Psoas muscle (tissue), 8 donors: ENCODE data around the gene ODAD2. TPM values are rescaled to one million over a fixed set of nuclear protein-coding genes. Genes with fewer than 3 reads are reported as not detected.

ENCODE experiments used
- ATAC-seq, 4 donors: fragments of 200-7000 bp; cut with Tn5 transposase; one replicate each; pipeline ENCODE4 v1.9.1; 2020; ENCODE audit warnings: moderate library complexity in 3 of 4, mild to moderate bottlenecking in 2 of 4
- DNase-seq, 2 donors: peaks; one replicate each; pipeline ENCODE4 v3.0.0-alpha.2; 2020
- H3K27ac ChIP-seq: fragments of 200-600 bp; one replicate; pipeline ENCODE4 v1.8.0; 2022
- H3K27me3 ChIP-seq, 3 donors: fragments of 200-600 bp in 1 of 3; one replicate each; pipeline versions ENCODE4 v1.6.1 to v1.8.0; 2013 to 2022; ENCODE audit warnings: low read length in 2 of 3, mild to moderate bottlenecking in 2 of 3, moderate library complexity in 1 of 3; ENCODE audit not compliant: insufficient read depth in 3 of 3
- H3K36me3 ChIP-seq, 2 donors: fragments of 200-600 bp in 1 of 2; one replicate each; pipeline versions ENCODE4 v1.6.1 to v1.8.0; 2013 to 2022; ENCODE audit warnings: low read depth in 1 of 2, mild to moderate bottlenecking in 1 of 2, moderate library complexity in 1 of 2; ENCODE audit not compliant: insufficient read depth in 1 of 2
- H3K4me1 ChIP-seq: fragments of 200-600 bp; one replicate; pipeline ENCODE4 v1.8.0; 2022
- H3K4me3 ChIP-seq: fragments of 200-600 bp; one replicate; pipeline ENCODE4 v1.8.0; 2022; ENCODE audit warnings: mild to moderate bottlenecking
- H3K9me3 ChIP-seq: fragments of 200-600 bp; one replicate; pipeline ENCODE4 v1.8.0; 2022
- WGBS, 3 donors: extraction: QIAGEN DNeasy Blood & Tissue Kit; methylation state at CpG; one replicate each; pipeline versions ENCODE4 v1.1.6 to v1.1.7; 2013; 5-methylcytosine and 5-hydroxymethylcytosine counted together
- intact Hi-C, 2 donors: fragments of 100-400 bp; cut with DNase I; formaldehyde crosslinking; loops; one replicate each; pipeline versions ENCODE4 v1.11.0 to v1.14.2; 2022
- polyA plus RNA-seq, 3 donors: library from polyadenylated mRNA; stranded (reverse); fragments of 200-250 nt; gene quantifications; one replicate each; pipeline ENCODE4 v1.2.3, GENCODE V29; 2013
- total RNA-seq, 4 donors: library from RNA; stranded (reverse); fragmentation: NEBNext Ultra II Directional in 2 of 4; extraction: Animal tissue kit (Norgen Biotek cat#: 25700) in 2 of 4; gene quantifications; one replicate each; pipeline versions ENCODE4 v1.2.1 to v1.2.4, GENCODE V29; 2021 to 2023
- TF ChIP-seq, protein P1 (sequence below): fragments of 200-600 bp; IDR thresholded peaks from one replicate; pipeline ENCODE4 v1.8.0; 2022; ENCODE audit warnings: antibody characterized with exemption
- donor health status: healthy with polysubstance abuse.
- donor health status: DM: no; HTN: no; CAD: no; lungs with moderate emphysema.
- donor health status: Bipolar disorder and iron deficiency.
- donor health status: healthy.
- donor health status: DM: yes; HTN: yes; CAD: no.
- donor health status: DM: no; HTN: no; CAD: no.
- donor health status: DM: no; HTN: no; CAD: no.
- donor health status: DM: yes; HTN: yes; CAD: no.

ODAD2 gene
- total and polyA plus RNA-seq, 7 donors, result 0.03 to 0.09 (median 0.08) TPM; not detected in 4

- Histone ChIP-seq H3K27me3 (no peaks in the 10 kb centered on the region), H3K36me3 (no peaks in the 10 kb centered on the region), H3K4me1 (no peaks in the 10 kb centered on the region), H3K27ac (no peak overlapping the region), H3K4me3 (no peak overlapping the region), H3K9me3 (no peaks in the 10 kb centered on the region)
- 81 to 87% (median 83%) methylated on average over 4 of the region's 4 CpGs for WGBS, 3 donors
- ATAC-seq (no peak), DNase-seq (no peak)
- TF ChIP-seq, protein P1, sequence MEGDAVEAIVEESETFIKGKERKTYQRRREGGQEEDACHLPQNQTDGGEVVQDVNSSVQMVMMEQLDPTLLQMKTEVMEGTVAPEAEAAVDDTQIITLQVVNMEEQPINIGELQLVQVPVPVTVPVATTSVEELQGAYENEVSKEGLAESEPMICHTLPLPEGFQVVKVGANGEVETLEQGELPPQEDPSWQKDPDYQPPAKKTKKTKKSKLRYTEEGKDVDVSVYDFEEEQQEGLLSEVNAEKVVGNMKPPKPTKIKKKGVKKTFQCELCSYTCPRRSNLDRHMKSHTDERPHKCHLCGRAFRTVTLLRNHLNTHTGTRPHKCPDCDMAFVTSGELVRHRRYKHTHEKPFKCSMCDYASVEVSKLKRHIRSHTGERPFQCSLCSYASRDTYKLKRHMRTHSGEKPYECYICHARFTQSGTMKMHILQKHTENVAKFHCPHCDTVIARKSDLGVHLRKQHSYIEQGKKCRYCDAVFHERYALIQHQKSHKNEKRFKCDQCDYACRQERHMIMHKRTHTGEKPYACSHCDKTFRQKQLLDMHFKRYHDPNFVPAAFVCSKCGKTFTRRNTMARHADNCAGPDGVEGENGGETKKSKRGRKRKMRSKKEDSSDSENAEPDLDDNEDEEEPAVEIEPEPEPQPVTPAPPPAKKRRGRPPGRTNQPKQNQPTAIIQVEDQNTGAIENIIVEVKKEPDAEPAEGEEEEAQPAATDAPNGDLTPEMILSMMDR, result no peak
- intact Hi-C loops, result no loop called here
Observed at GRCh38 chr10:27878281-27878680, 120.6 kb downstream of the ODAD2 start.

DNA sequence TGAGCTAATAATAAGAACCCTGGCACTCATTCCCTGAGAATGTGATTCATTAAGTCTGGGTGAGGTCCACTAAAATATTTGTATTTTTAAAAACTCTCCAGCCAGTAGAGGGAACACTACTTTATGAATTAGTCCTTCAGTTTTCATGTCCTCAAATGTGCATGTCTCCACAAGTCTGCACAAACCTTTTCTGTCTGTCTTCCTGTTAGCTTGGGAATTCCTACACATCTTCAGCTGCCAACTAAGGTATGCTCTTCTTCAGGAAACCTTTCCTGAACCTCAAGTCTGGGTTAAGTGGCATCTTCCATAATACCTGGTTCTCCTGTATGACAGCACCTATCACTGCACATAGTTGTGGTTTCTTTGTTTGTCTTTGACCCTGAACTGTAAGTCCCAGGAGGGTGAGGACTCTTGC is 133.7 kb downstream of the ODAD2 start:
- H3K4me3 ChIP-seq, result no peak overlapping the region
- H3K9me3 ChIP-seq, result no peaks in the 10 kb centered on the region
- DNase-seq (no peak), ATAC-seq (no peak)
- no peaks in the 10 kb centered on the region for H3K27me3 ChIP-seq
- no peaks in the 10 kb centered on the region for H3K36me3 ChIP-seq
- TF ChIP-seq, protein P1, result no peak
- no peaks in the 10 kb centered on the region for H3K4me1 ChIP-seq
- intact Hi-C loops, result no loop called here
- no peak overlapping the region for H3K27ac ChIP-seq

DNA sequence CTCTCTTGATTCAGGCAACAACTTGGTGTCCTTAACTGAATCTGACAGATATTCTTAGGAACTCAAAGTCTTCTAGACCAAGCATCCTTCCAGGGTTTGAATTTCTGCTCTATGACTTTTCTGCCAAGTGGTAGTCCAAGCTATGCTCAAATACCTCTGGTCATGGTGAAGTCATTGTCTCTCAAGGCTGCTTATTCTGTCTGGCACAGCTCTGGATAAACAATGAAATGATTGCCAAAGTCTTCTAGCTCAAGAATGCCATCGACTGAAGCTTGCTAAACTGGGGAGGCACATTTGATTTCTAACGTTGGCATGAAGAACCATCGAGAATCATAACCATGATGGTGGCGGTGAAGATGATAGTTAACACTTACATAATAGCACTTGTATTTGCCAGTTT is 137.1 kb downstream of the ODAD2 start:
- ATAC-seq (no peak), DNase-seq (no peak)
- TF ChIP-seq, protein P1, result no peak
- H3K27me3 ChIP-seq, result no peaks in the 10 kb centered on the region
- H3K4me3 ChIP-seq, result no peak overlapping the region
- H3K9me3 ChIP-seq, result no peaks in the 10 kb centered on the region
- 56 to 65% (median 63%) methylated on average over 4 of the region's 4 CpGs for WGBS, 3 donors
- H3K4me1 ChIP-seq, result no peaks in the 10 kb centered on the region
- no peak overlapping the region for H3K27ac ChIP-seq
- H3K36me3 ChIP-seq, result no peaks in the 10 kb centered on the region
- intact Hi-C loops, result no loop called here

GRCh38 chr10:27857616-27858015 is 141.3 kb downstream of the ODAD2 start:
- Histone ChIP-seq H3K27ac (no peak overlapping the region), H3K4me1 (no peaks in the 10 kb centered on the region), H3K4me3 (no peak overlapping the region), H3K36me3 (no peaks in the 10 kb centered on the region), H3K9me3 (no peaks in the 10 kb centered on the region), H3K27me3 (no peaks in the 10 kb centered on the region)
- TF ChIP-seq, protein P1, result no peak
- ATAC-seq (no peak), DNase-seq (no peak)
- intact Hi-C loops, result no loop called here
- WGBS, 3 donors, result 14 to 23% (median 16%) methylated on average over 8 of the region's 8 CpGs

GRCh38 chr10:27844223-27844622 is 154.7 kb downstream of the ODAD2 start:
- ATAC-seq (no peak), DNase-seq (no peak)
- intact Hi-C loops, result no loop called here
- Histone ChIP-seq H3K27ac (no peak overlapping the region), H3K4me1 (no peaks in the 10 kb centered on the region), H3K36me3 (no peaks in the 10 kb centered on the region), H3K9me3 (no peaks in the 10 kb centered on the region), H3K27me3 (no peaks in the 10 kb centered on the region), H3K4me3 (no peak overlapping the region)
- TF ChIP-seq, protein P1, result no peak
- 80 to 84% (median 84%) methylated on average over 1 of the region's 1 CpG for WGBS, 3 donors
